Measurements from ENCODE around the gene FCGR2B. TPM values are rescaled to one million over a fixed set of nuclear protein-coding genes. Genes with fewer than 3 reads are reported as not detected.

FCGR2B gene
- total RNA-seq, 1 experiment from 2014 or later, result 0.15 TPM

GRCh38 chr1:161720422-161720821 is 57.5 kb downstream of the FCGR2B start:
- CTCF ChIA-PET, result no interaction called here
- in situ Hi-C loops (cut with HindIII; ENCODE audit: low pct_unique_long_range_greater_than_20kb, low sequenced_read_pairs), result no loop called here
- intact Hi-C loops (cut with micrococcal nuclease; ENCODE audit: unreplicated experiment), result no loop called here
- TF ChIP-seq TCF7L2 (IDR thresholded peaks at IDR 0.05; ENCODE audit: low read depth, low read length) (no peak), SIN3A (IDR thresholded peaks at IDR 0.05; ENCODE audit: borderline replicate concordance, insufficient read depth, low read depth, low read length) (no peak), POLR2AphosphoS5 (IDR thresholded peaks at IDR 0.05; ENCODE audit: low read depth, low read length) (no peak)
- TF ChIP-seq, protein P1, sequence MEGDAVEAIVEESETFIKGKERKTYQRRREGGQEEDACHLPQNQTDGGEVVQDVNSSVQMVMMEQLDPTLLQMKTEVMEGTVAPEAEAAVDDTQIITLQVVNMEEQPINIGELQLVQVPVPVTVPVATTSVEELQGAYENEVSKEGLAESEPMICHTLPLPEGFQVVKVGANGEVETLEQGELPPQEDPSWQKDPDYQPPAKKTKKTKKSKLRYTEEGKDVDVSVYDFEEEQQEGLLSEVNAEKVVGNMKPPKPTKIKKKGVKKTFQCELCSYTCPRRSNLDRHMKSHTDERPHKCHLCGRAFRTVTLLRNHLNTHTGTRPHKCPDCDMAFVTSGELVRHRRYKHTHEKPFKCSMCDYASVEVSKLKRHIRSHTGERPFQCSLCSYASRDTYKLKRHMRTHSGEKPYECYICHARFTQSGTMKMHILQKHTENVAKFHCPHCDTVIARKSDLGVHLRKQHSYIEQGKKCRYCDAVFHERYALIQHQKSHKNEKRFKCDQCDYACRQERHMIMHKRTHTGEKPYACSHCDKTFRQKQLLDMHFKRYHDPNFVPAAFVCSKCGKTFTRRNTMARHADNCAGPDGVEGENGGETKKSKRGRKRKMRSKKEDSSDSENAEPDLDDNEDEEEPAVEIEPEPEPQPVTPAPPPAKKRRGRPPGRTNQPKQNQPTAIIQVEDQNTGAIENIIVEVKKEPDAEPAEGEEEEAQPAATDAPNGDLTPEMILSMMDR (IDR thresholded peaks at IDR 0.05), result no peak
- TF ChIP-seq, protein P2, sequence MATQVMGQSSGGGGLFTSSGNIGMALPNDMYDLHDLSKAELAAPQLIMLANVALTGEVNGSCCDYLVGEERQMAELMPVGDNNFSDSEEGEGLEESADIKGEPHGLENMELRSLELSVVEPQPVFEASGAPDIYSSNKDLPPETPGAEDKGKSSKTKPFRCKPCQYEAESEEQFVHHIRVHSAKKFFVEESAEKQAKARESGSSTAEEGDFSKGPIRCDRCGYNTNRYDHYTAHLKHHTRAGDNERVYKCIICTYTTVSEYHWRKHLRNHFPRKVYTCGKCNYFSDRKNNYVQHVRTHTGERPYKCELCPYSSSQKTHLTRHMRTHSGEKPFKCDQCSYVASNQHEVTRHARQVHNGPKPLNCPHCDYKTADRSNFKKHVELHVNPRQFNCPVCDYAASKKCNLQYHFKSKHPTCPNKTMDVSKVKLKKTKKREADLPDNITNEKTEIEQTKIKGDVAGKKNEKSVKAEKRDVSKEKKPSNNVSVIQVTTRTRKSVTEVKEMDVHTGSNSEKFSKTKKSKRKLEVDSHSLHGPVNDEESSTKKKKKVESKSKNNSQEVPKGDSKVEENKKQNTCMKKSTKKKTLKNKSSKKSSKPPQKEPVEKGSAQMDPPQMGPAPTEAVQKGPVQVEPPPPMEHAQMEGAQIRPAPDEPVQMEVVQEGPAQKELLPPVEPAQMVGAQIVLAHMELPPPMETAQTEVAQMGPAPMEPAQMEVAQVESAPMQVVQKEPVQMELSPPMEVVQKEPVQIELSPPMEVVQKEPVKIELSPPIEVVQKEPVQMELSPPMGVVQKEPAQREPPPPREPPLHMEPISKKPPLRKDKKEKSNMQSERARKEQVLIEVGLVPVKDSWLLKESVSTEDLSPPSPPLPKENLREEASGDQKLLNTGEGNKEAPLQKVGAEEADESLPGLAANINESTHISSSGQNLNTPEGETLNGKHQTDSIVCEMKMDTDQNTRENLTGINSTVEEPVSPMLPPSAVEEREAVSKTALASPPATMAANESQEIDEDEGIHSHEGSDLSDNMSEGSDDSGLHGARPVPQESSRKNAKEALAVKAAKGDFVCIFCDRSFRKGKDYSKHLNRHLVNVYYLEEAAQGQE (IDR thresholded peaks at IDR 0.05; ENCODE audit: insufficient read depth in 1 of 2, low read depth in 2 of 2, low read length in 1 of 2), result no peak
- no peak for ATAC-seq
- no peaks in the 10 kb centered on the region for H3K4me1 ChIP-seq (ENCODE audit: control insufficient read depth, insufficient read depth, low read length)
- POLR2A ChIA-PET, result no interaction called here
- H3K27me3 ChIP-seq (ENCODE audit: control insufficient read depth, insufficient read depth, low read length), result peaks cover 3% of the 10 kb centered on the region; the same call in 1 of the 2 replicates
- H3K4me3 ChIP-seq (ENCODE audit: low read depth in 2 of 2, low read length in 2 of 2), result no peak overlapping the region
- no peak overlapping the region for H3K27ac ChIP-seq (ENCODE audit: low read length)
- H3K9me3 ChIP-seq (ENCODE audit: control insufficient read depth, insufficient read depth, low read depth, low read length), result no peaks in the 10 kb centered on the region
- DNase-seq (ENCODE audit: low read depth, low spot score), result no peak
- no TSS peak for BruUV-seq (replicated peaks)
- no peaks in the 10 kb centered on the region for H3K36me3 ChIP-seq (ENCODE audit: control insufficient read depth, insufficient read depth, low read length)

- in situ Hi-C loops (cut with HindIII; ENCODE audit: low pct_unique_long_range_greater_than_20kb, low sequenced_read_pairs) (no loop called here), intact Hi-C loops (cut with micrococcal nuclease; ENCODE audit: unreplicated experiment) (no loop called here)
- Histone ChIP-seq H3K36me3 (ENCODE audit: control insufficient read depth, insufficient read depth, low read length) (no peaks in the 10 kb centered on the region; the same call in 1 of the 2 replicates), H3K27me3 (ENCODE audit: control insufficient read depth, insufficient read depth, low read length) (peaks cover 1% of the 10 kb centered on the region; the same call in 1 of the 2 replicates), H3K27ac (ENCODE audit: low read length) (no peak within 1 kb of the TSS), H3K4me3 (ENCODE audit: low read depth in 2 of 2, low read length in 2 of 2) (no peak within 1 kb of the TSS), H3K9me3 (ENCODE audit: control insufficient read depth, insufficient read depth, low read depth, low read length) (no peaks in the 10 kb centered on the region), H3K4me1 (ENCODE audit: control insufficient read depth, insufficient read depth, low read length) (no peaks in the 10 kb centered on the region)
- BruUV-seq (replicated peaks), result no TSS peak
- ChIA-PET CTCF (no interaction called here), POLR2A (no interaction called here)
- DNase-seq (ENCODE audit: low read depth, low spot score), result no peak
- no peak for ATAC-seq
- TF ChIP-seq SIN3A (IDR thresholded peaks at IDR 0.05; ENCODE audit: borderline replicate concordance, insufficient read depth, low read depth, low read length), result no peak
- TF ChIP-seq, protein P2 (IDR thresholded peaks at IDR 0.05; ENCODE audit: insufficient read depth in 1 of 2, low read depth in 2 of 2, low read length in 1 of 2), result no peak
- TF ChIP-seq TCF7L2 (IDR thresholded peaks at IDR 0.05; ENCODE audit: low read depth, low read length), result no peak
- TF ChIP-seq, protein P1 (IDR thresholded peaks at IDR 0.05), result no peak
- TF ChIP-seq POLR2AphosphoS5 (IDR thresholded peaks at IDR 0.05; ENCODE audit: low read depth, low read length), result no peak
Measured at GRCh38 chr1:161720956-161721737, 58.2 kb downstream of the FCGR2B start, which contains the start of gene FCRLB. Gene FCRLB (plus strand): TSS chr1:161721544. CDS start chr1:161722673, 1,129 bp downstream.
